ENCODE results near the gene SCGB2B2. TPM values are rescaled to one million over a fixed set of nuclear protein-coding genes. Genes with fewer than 3 reads are reported as not detected.
"Not testable (repeated sequence)": the region's sequence is repeated elsewhere in the genome, so short reads cannot be mapped to it uniquely, and the experiment has no call there.

SCGB2B2 gene
- total RNA-seq, 1 donor from 2014 or later: 0.19 TPM

DNA sequence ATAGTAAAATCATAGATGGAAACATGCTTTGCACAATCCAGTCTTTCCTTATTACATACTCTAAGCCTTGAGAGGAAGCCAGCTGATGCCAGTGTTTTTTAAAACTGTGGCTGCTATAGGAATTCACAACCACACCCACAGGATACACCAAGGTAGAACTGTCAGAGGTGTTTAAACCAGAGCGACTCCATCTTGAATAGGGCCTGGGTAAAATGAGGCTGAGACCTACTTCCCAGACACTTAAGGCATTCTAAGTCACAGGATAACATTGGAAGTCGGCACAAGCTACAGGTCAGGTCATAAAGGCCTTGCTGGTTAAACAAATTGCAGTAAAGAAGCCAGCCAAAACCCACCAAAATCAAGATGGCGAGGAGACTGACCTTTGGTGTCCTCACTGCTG lies 1.7 kb downstream of the SCGB2B2 start:
- no peak for ATAC-seq
- DNase-seq (ENCODE audit: missing footprints): no peak
- intact Hi-C loops (cut with DNase I): no loop called here

DNA sequence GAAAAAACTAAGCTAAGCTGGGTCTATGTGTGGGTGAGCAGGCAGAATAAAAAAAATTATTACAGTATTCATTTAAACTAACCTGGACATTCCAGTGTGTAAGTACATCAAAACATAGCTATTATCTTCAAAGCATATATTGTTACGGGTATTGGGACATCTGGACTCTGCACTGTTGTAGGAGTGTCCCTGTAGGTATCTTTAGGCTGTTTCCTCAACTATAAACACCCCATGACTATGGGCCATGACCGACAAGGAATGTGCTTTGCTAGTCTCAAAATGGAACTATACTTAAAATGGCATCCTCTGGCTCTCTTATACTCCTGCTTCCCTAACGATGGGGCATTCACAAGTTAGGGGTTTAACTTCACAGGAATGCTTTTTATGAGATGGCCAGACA lies 3.4 kb downstream of the SCGB2B2 start:
- intact Hi-C loops (cut with DNase I): no loop called here
- DNase-seq (ENCODE audit: missing footprints) (no peak), ATAC-seq (no peak)

DNA sequence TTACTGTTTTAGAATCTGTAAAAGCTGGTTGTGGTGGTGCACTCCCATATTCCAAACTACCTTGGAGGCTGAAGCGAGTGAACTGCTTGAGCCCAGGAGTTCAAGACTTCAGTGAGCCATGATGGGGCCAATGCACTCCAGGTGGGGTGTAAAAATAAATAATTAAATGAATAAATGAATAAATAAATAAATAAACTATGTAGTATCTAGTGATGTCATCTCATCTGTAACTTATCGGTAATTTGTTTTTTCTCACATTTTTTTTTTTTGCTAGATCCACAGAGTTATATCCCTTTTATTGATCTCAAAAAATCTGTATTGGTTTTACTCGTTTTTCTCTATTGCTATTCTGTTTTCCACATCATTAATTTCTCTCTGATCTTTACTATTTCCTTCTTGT lies 5.0 kb downstream of the SCGB2B2 start:
- DNase-seq (ENCODE audit: missing footprints) (no peak), ATAC-seq (no peak)
- intact Hi-C loops (cut with DNase I): no loop called here

DNA sequence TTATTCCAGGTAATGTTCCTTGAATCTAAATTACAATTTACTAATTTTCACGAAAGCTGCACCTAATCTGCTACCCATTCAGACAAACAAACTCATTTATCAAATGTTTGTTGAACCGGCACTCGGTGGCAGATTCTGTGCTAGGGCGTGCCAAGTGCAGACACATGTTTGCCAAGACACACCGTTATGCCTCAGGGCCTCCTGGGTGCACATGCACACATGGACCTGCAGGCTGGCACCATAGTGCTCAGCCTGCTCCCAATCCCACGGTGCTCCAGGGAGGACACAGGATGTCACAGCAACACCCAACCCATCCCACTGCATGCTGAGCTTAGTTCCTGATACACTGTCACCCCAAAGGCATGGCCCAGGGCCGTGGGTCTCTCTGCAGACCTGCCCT lies 7.7 kb downstream of the SCGB2B2 start:
- DNase-seq (ENCODE audit: missing footprints) (no peak), ATAC-seq (no peak)
- intact Hi-C loops (cut with DNase I): no loop called here

DNA sequence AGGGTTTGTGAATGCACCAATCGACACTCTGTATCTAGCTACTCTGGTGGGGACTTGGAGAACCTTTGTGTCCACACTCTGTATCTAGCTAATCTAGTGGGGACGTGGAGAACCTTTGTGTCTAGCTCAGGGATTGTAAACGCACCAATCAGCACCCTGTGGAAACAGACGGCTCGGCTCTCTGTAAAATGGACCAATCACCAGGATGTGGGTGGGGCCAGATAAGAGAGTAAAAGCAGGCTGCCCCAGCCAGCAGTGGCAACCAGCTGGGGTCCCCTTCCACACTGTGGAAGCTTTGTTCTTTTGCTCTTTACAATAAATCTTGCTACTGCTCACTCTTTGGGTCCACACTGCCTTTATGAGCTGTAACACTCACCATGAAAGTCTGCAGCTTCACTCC lies 8.3 kb downstream of the SCGB2B2 start:
- intact Hi-C loops (cut with DNase I); DNase-seq (ENCODE audit: missing footprints): not testable (repeated sequence)

DNA sequence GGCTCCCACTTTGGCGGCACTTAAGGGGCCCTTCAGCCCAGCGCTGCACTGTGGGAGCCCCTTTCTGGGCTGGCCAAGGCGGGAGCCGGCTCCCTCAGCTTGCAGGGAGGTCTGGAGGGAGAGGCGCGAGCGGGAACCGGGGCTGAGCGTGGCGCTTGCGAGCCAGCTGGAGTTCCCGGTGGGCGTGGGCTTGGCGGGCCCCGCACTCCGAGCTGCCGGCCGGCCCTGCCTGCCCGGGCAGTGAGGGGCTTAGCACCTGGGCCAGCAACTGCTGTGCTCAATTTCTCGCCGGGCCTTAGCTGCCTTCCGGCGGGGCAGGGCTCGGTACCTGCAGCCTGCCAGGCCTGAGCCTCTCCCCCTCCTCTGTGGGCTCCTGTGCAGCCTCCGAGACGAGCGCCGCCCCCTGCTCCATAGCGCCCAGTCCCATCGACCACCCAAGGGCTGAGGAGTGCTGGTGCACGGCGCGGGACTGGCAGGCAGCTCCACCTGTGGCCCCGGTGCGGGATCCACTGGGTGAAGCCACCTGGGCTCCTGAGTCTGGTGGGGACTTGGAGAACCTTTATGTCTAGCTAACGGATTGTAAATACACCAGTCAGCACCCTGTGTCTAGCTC lies 8.8 kb downstream of the SCGB2B2 start:
- DNase-seq (ENCODE audit: missing footprints); intact Hi-C loops (cut with DNase I); ATAC-seq: not testable (repeated sequence)

More for the DNA sequence above, 8.3 kb downstream of the SCGB2B2 start:
- not testable (repeated sequence) for ATAC-seq

DNA sequence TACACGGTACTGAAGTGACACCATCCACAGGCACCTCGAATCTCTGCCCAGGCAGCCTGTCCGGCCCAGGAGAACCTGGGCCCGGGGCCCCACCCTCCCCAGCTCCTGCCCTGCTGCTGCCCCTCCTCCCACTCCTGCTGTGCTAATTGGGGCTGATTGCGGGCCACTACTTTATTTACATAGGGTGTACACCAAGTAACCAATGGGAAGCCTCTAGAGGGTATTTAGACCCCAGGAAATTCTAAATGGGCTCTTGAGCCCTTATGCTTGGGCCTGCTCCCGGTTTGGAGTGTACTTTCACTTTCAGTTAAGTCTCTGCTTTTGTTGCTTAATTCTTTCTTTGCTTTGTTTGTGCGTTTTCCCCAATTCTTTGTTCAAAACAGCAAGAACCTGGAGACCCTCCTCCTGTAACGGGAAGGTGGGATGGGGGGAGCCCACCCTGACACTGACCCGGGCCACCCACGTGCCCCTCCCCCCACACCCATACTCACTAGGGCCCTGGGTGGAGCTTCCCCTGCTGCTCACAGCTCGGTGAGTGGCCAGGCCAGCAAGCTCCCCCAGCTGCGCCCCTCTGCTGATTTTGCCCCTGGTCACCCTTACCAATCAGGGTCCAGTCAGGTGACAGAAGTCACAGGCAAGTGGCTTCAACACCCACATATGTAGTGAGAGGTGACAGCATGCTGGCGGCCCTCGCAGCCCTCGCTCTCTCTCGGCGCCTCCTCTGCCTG lies 9.4 kb downstream of the SCGB2B2 start:
- DNase-seq (ENCODE audit: missing footprints) (no peak), ATAC-seq (no peak)
- intact Hi-C loops (cut with DNase I): no loop called here

DNA sequence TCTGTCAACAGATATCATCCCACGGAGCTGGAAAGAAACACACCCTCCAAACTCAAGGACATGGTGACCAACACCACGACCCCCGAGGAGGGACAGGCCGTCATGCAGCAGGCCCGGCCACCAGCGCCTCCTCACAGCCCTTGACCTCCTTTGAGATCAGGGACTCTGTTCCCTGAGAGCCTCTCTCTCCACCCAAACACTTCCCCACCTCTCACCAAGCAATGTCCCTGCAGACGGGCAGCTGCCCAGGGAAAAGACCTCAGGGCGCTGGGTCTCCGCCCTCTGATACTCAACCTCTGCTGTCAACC lies 10.0 kb downstream of the SCGB2B2 start:
- DNase-seq (ENCODE audit: missing footprints) (peak; percentile 48), ATAC-seq (no peak)
- intact Hi-C loops (cut with DNase I): no loop called here

DNA sequence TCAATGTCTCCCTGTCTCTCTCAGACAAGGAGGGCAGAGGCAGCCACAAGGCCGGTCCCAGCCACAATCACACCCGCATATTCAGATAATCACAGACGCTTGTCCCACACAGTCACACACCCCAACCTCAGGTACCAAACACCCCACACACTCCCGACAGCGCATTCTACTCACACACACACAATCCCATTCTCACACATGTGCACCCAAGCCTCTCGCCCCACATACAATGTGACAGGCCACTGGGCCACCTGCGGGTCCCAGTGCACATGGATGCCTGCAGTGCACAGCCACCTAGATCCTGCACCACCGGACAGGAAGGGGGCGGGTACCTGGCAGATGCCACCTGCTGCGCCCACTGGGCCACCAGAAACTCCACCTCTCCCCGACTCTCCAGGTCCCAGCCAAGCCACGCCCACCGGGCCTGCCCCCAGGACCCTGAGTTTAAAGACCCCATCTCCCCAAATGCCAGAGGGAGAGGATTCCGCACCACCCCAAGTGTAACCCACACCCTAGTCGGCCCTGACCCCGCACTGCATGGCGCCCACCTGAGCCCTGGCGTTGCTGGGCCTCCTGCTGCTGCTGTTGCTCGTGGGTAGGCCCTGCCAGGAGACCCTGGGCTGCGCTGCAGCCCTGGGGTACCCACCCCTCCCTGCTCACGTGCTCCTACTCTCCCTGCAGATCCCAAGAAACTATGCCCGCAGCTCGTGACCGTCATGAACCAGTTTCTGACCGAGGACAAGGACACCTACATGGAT lies 10.6 kb downstream of the SCGB2B2 start:
- DNase-seq (ENCODE audit: missing footprints) (peak; percentile 60), ATAC-seq (no peak)
- intact Hi-C loops (cut with DNase I): no loop called here

DNA sequence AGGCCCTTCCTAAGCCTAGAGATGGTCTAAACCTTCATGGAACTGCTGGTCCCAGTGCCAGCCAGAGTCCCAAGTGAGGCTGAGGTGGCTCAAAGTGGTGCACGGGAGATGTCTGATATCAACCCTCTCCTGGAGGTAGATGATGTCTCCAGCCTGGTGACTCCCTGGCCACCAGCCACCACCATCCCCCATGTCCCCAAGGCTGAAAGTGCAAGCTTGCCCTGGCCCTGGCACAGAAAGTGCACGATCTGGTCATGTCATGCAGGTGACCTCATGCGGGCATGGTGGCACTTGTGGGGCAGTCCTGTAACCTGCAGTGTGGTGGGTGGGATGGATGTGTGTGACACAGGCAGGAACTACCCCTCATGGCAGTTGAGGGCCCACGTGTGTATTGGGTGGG lies 11.7 kb downstream of the SCGB2B2 start:
- intact Hi-C loops (cut with DNase I): not testable (repeated sequence)

DNA sequence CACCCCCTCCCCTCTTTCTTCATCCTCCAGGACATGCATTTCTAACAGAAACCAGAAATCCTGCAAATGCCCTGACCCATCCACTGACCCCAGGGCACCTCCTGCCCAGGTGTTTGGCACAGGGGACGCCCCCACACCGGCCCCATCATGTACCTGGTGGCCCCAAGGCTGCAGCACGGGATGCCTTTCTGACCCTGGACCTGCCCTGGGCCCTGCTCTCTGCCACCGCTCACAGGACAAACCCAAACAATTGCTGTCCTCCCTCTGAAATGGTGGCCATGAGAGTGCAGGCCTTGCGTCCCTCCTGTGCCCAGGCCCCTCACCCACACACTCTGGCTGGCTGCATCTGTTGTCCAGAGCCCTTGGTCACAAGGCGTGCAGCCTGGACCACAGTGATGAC lies 12.1 kb downstream of the SCGB2B2 start:
- no peak for ATAC-seq
- intact Hi-C loops (cut with DNase I): no loop called here

More for the DNA sequence above, 11.7 kb downstream of the SCGB2B2 start:
- not testable (repeated sequence) for DNase-seq (ENCODE audit: missing footprints); ATAC-seq

DNA sequence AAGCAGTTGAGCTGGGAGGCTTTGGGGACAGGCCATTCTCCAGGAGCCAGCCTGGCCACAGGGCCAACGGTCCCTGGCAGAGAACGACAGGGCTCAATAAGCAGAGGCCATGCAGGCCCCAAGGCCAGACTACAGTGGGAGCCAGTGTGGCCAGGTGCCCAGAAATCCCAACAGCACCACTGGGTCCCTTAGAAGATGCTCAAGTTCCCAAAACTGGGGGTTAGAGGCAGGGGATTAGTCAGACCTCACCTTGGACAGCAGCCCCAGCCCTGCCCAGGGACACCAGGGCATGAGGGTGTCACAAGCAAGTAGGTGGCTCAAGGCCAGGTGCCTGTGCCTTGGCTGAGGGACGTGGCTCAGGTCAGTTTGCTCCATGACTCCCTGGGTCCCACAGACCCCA lies 12.8 kb downstream of the SCGB2B2 start:
- intact Hi-C loops (cut with DNase I): no loop called here
- DNase-seq (ENCODE audit: missing footprints): no peak
- peak; percentile 61 for ATAC-seq

More for the DNA sequence above, 12.1 kb downstream of the SCGB2B2 start:
- no peak for DNase-seq (ENCODE audit: missing footprints)

DNA sequence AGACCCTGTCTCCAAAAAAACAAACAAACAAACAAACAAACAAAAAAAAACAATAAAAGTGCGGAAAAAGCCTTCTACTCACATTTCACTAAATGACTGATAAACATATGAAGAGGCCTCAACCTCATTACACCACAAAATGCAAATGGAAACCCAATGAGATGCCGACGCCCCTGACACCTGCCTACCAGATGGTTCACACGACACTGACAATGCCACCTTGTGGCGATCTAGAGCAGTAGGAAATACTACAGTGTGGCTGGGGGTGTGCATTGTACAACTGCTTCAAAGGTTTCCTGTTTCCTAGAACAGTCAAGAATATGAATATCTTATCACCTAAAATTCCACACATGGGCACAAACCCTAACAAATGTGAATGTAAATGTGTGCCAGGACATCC lies 14.0 kb downstream of the SCGB2B2 start:
- no peak for DNase-seq (ENCODE audit: missing footprints)
- intact Hi-C loops (cut with DNase I): no loop called here
- no peak for ATAC-seq

DNA sequence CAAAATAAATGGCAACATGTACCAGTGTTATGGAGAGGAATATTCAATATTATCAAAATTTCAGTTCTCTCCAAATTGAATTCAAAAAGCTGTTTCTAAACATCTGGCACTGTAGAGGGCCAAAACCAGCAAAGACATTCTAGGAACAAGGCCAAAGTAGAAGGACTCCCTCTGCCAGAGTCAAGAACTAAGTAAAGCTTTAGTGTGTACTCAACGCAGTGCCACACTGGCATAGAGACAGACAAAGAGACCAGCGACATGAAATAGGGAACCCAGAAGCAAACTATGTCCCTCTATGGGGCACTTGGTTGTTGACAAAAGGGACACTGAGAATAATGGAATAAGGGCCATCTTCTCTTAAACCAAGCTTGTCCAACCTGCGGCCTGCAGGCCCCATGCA lies 15.6 kb downstream of the SCGB2B2 start:
- intact Hi-C loops (cut with DNase I): no loop called here
- ATAC-seq: peak; percentile 83

DNA sequence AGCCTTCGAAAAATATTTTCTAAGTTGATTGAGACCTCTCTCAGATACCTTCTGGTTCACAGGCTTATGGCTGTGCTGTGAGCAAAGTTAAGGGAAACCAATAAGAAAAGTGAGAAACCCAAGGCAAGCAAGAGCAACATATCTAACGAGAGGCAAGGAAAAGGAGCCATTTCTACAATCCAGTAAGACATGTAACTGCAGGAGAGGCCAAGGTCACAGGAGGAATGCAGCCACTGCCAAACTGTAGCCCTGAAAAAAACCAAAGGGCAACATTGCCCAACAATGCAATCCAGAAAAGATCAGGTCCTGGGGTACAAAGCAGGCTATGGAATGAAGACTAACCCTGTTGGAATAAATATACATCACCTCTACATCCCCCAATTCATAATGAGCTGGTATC lies 21.3 kb downstream of the SCGB2B2 start:
- intact Hi-C loops (cut with DNase I): no loop called here
- DNase-seq (ENCODE audit: missing footprints): no peak
- ATAC-seq: no peak

More for the DNA sequence above, 15.6 kb downstream of the SCGB2B2 start:
- DNase-seq (ENCODE audit: missing footprints): no peak

DNA sequence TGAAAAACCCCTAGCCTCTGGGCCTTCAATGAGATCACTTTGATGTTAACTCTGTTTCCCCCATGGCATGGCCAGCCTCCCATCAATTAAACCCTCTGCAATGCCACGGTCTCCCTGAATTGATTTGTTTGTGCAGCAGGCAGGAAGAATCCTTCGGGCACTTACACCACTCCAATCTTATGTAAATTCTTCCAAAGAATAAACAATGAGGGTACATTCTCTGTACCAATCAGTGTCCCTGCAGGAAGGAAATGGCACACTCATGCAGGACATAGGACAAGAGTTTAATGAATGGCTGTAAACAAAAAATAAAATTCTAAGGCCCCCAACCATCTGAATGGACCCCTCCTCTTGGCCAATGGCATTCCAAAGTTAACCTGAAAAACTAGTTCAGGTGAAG lies 22.2 kb downstream of the SCGB2B2 start:
- no peak for DNase-seq (ENCODE audit: missing footprints)
- intact Hi-C loops (cut with DNase I): no loop called here
- ATAC-seq: no peak

DNA sequence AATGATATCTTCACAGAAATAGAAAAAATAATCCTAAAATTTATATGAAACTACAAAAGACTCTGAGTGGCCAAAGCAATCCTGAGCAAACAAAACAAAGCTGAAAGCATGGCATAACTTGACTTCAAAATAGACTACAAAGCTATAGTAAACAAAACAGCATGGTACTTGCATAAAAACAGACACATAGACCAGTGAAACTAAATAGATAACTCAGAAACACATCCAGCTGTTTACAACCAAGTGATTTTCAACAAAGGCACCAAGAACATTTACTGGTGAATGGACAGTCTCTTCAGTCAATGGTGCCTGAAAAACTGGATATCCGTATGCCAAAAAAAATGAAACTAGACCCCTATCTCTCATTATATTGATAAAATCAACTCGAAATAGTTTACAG lies 25.2 kb downstream of the SCGB2B2 start:
- intact Hi-C loops (cut with DNase I): no loop called here
- no peak for DNase-seq (ENCODE audit: missing footprints)
- ATAC-seq: no peak

DNA sequence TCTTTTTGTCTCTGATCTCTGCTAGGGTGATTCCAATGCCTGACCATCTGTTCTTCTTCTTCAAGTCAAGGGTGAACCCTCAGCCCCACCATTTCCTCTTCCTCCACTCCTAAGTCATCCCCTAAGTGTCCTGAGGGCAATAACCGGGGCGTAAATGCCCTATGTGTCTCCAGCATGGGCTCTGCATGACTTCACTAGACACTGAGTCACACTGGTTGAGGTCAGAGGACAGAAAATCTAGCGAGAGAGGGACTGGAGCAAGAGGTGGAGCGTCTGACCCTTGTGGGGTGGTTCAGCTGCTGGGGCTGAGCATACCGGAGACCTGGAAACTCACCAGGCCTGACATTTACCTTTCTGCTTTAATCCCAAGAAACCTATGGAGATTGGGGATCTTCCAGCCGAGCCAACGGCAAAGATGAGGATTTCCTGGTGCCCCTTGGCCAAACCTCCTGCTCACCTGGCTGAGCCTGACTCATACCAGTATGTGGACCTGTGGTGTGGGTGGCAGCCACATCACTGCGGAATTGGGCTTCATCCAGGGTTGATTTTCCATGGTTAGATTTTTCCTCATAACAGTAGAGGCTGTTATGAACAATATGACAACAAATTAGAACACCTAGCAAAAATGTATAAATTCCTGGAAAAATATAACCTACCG lies 26.9 kb downstream of the SCGB2B2 start:
- intact Hi-C loops (cut with DNase I): no loop called here

DNA sequence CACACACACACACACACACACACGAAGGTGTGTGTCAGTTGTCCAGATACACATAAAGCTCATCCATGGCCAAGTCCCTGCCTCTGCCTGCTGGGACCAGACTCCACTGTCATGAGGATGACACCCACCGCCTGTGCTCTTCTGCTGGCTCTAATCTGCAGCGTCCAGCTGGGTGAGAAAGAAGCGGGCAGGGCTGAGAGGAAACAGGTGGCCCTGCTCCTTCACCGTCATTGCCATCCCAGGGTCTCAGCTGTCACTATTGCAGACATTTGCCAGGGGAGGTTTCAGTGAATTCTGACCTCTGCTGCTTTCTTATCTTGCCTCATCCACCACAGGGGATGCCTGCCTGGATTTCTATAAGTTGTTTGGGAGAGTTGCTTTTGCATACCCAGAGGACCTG lies 31.4 kb downstream of the SCGB2B2 start:
- intact Hi-C loops (cut with DNase I): no loop called here
- DNase-seq (ENCODE audit: missing footprints) (no peak), ATAC-seq (no peak)

More for the DNA sequence above, 26.9 kb downstream of the SCGB2B2 start:
- ATAC-seq (no peak), DNase-seq (ENCODE audit: missing footprints) (no peak)
